CD4-positive, alpha-beta T cell treated with Interleukin-4 for 1 hour (primary cell): ENCODE data around the gene PARD3.

Source experiments
- DNase-seq, 2 donors: peaks; one replicate each; pipeline ENCODE4 v3.0.0-alpha.2; 2020 to 2022

The PARD3 gene

GRCh38 chr10:34191406-34191805 is 623.7 kb downstream of the PARD3 start:
- DNase-seq, result no peak

GRCh38 chr10:34190580-34190979 is 624.5 kb downstream of the PARD3 start:
- no peak for DNase-seq

GRCh38 chr10:34189830-34190229 is 625.3 kb downstream of the PARD3 start:
- no peak for DNase-seq

- no peak for DNase-seq
Measured at GRCh38 chr10:34188221-34188620, 626.9 kb downstream of the PARD3 start.

- DNase-seq, result no peak
Measured at GRCh38 chr10:34187201-34187600, 627.9 kb downstream of the PARD3 start.

GRCh38 chr10:34186745-34187144 is 628.4 kb downstream of the PARD3 start:
- DNase-seq, result no peak

GRCh38 chr10:34185998-34186397 is 629.1 kb downstream of the PARD3 start:
- DNase-seq, result no peak

GRCh38 chr10:34184939-34185386 is 630.1 kb downstream of the PARD3 start:
- DNase-seq, result no peak

- DNase-seq, result no peak
Measured at GRCh38 chr10:34184397-34184796, 630.7 kb downstream of the PARD3 start.

- DNase-seq, result no peak
Measured at GRCh38 chr10:34183016-34183796, 631.9 kb downstream of the PARD3 start.

GRCh38 chr10:34181553-34182300 is 633.4 kb downstream of the PARD3 start:
- DNase-seq, result no peak

- DNase-seq, result no peak
Measured at GRCh38 chr10:34180749-34181148, 634.3 kb downstream of the PARD3 start.

- DNase-seq, result no peak
Measured at GRCh38 chr10:34179280-34179679, 635.8 kb downstream of the PARD3 start.

- no peak for DNase-seq
Measured at GRCh38 chr10:34178756-34179155, 636.3 kb downstream of the PARD3 start.

- no peak for DNase-seq
Measured at GRCh38 chr10:34178196-34178595, 636.9 kb downstream of the PARD3 start.

- DNase-seq, result no peak
Measured at GRCh38 chr10:34177445-34177844, 637.7 kb downstream of the PARD3 start.

GRCh38 chr10:34176351-34176750 is 638.7 kb downstream of the PARD3 start:
- no peak for DNase-seq

GRCh38 chr10:34175121-34175520 is 640.0 kb downstream of the PARD3 start:
- DNase-seq, result no peak

- DNase-seq, result no peak
Measured at GRCh38 chr10:34172936-34173533, 642.1 kb downstream of the PARD3 start.

- DNase-seq, result no peak
Measured at GRCh38 chr10:34171957-34172527, 643.1 kb downstream of the PARD3 start.

- DNase-seq, result no peak
Measured at GRCh38 chr10:34169677-34170076, 645.4 kb downstream of the PARD3 start.

- DNase-seq, result no peak
Measured at GRCh38 chr10:34169131-34169530, 646.0 kb downstream of the PARD3 start.

- no peak for DNase-seq
Measured at GRCh38 chr10:34168439-34168838, 646.7 kb downstream of the PARD3 start.

GRCh38 chr10:34166823-34167222 is 648.3 kb downstream of the PARD3 start:
- DNase-seq, result no peak
